ENCODE measurements around the gene SHLD2.
"Not testable (repeated sequence)": the region's sequence is repeated elsewhere in the genome, so short reads cannot be mapped to it uniquely, and the experiment has no call there.

DNA sequence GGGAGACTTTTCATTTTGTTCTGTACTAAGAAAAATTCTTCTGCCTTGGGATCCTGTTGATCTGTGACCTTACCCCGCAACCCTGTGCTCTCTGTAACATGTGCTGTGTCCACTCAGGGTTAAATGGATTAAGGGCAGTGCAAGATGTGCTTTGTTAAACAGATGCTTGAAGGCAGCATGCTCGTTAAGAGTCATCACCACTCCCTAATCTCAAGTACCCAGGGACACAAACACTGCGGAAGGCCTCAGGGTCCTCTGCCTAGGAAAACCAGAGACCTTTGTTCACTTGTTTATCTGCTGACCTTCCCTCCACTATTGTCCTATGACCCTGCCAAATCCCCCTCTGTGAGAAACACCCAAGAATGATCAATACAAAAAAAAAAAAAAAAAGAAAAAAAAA lies 13.4 kb upstream of the SHLD2 start:
- TF ChIP-seq, protein P1, sequence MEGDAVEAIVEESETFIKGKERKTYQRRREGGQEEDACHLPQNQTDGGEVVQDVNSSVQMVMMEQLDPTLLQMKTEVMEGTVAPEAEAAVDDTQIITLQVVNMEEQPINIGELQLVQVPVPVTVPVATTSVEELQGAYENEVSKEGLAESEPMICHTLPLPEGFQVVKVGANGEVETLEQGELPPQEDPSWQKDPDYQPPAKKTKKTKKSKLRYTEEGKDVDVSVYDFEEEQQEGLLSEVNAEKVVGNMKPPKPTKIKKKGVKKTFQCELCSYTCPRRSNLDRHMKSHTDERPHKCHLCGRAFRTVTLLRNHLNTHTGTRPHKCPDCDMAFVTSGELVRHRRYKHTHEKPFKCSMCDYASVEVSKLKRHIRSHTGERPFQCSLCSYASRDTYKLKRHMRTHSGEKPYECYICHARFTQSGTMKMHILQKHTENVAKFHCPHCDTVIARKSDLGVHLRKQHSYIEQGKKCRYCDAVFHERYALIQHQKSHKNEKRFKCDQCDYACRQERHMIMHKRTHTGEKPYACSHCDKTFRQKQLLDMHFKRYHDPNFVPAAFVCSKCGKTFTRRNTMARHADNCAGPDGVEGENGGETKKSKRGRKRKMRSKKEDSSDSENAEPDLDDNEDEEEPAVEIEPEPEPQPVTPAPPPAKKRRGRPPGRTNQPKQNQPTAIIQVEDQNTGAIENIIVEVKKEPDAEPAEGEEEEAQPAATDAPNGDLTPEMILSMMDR (IDR thresholded peaks at IDR 0.05): not testable (repeated sequence)
- not testable (repeated sequence) for TF ChIP-seq EP300, POLR2A (IDR thresholded peaks at IDR 0.05)

Measured in ovary (tissue), 3 donors.